ENCODE data around the gene PCNA. TPM values are rescaled to one million over a fixed set of nuclear protein-coding genes. Genes with fewer than 3 reads are reported as not detected.

PCNA gene
- total and polyA plus RNA-seq, 3 experiments from 2014 or later, result 58.4 to 662 (median 654) TPM

- CTCF ChIA-PET, result no interaction called here
- Mint-ChIP-seq H3K4me1 (peaks cover 66 to 91% (median 83%) of the 10 kb centered on the region in 3 donors), H3K9me3 (no peaks in the 10 kb centered on the region), H3K36me3 (peaks cover 0 to 47% (median 5%) of the 10 kb centered on the region in 3 donors), H3K27ac (no peak overlapping the region), H3K4me3 (no peak overlapping the region), H3K27me3 (no peaks in the 10 kb centered on the region)
- no peaks in the 10 kb centered on the region for H3K36me3 ChIP-seq (ENCODE audit: insufficient read depth, low read length)
- H3K4me3 ChIP-seq (ENCODE audit: low read length), result no peak overlapping the region
- H3K9me3 ChIP-seq (ENCODE audit: low read length), result no peaks in the 10 kb centered on the region
- H3K4me1 ChIP-seq (ENCODE audit: insufficient read depth, low read length), result peaks cover 17% of the 10 kb centered on the region
- POLR2A ChIA-PET, result no interaction called here
- H3K27me3 ChIP-seq (ENCODE audit: insufficient read depth, low read length, poor library complexity, severe bottlenecking), result no peaks in the 10 kb centered on the region
- no peak for DNase-seq
- no peak overlapping the region for H3K27ac ChIP-seq (ENCODE audit: low read depth, low read length)
Observed at GRCh38 chr20:5148581-5148980, 28.8 kb upstream of the PCNA start.

- Histone ChIP-seq H3K4me3 (ENCODE audit: low read length) (no peak overlapping the region), H3K27ac (ENCODE audit: low read depth, low read length) (no peak overlapping the region), H3K4me1 (ENCODE audit: insufficient read depth, low read length) (peaks cover 17% of the 10 kb centered on the region), H3K9me3 (ENCODE audit: low read length) (no peaks in the 10 kb centered on the region), H3K27me3 (ENCODE audit: insufficient read depth, low read length, poor library complexity, severe bottlenecking) (no peaks in the 10 kb centered on the region), H3K36me3 (ENCODE audit: insufficient read depth, low read length) (no peaks in the 10 kb centered on the region)
- Mint-ChIP-seq H3K27ac (peak overlapping the region in 4 of 8 donors; percentile 0 to 64 (median 36)), H3K27me3 (no peaks in the 10 kb centered on the region), H3K9me3 (no peaks in the 10 kb centered on the region), H3K36me3 (peaks cover 0 to 39% (median 5%) of the 10 kb centered on the region in 3 donors), H3K4me1 (peaks cover 58 to 89% (median 69%) of the 10 kb centered on the region in 3 donors), H3K4me3 (peak overlapping the region in 1 of 7 donors; percentile 14)
- DNase-seq, result no peak
- CTCF ChIA-PET, result interaction anchor here (1.2 kb wide), 1 partner anchor 32 kb away, joined by 4 read pairs; no protein-coding TSS in a partner anchor
- POLR2A ChIA-PET, result no interaction called here
Observed at GRCh38 chr20:5146871-5147592, 27.3 kb upstream of the PCNA start.

- no peaks in the 10 kb centered on the region for H3K9me3 ChIP-seq (ENCODE audit: low read length)
- no peaks in the 10 kb centered on the region for H3K27me3 ChIP-seq (ENCODE audit: insufficient read depth, low read length, poor library complexity, severe bottlenecking)
- peaks cover 63 to 93% (median 75%) of the 10 kb centered on the region in 3 donors for H3K4me1 Mint-ChIP-seq
- no peaks in the 10 kb centered on the region for H3K36me3 ChIP-seq (ENCODE audit: insufficient read depth, low read length)
- H3K27ac ChIP-seq (ENCODE audit: low read depth, low read length), result no peak overlapping the region
- H3K36me3 Mint-ChIP-seq, result peaks cover 0 to 42% (median 5%) of the 10 kb centered on the region in 3 donors
- no peaks in the 10 kb centered on the region for H3K9me3 Mint-ChIP-seq
- DNase-seq, result no peak
- ChIA-PET CTCF (interaction anchor here (0.7 kb wide), 1 partner anchor 545 kb away, joined by 3 read pairs; no protein-coding TSS in a partner anchor), POLR2A (no interaction called here)
- peaks cover 17% of the 10 kb centered on the region for H3K4me1 ChIP-seq (ENCODE audit: insufficient read depth, low read length)
- H3K4me3 Mint-ChIP-seq, result peak overlapping the region in 3 of 7 donors; percentile 13 to 70 (median 63)
- no peaks in the 10 kb centered on the region for H3K27me3 Mint-ChIP-seq
- H3K4me3 ChIP-seq (ENCODE audit: low read length), result no peak overlapping the region
- peak overlapping the region in 4 of 8 donors; percentile 5 to 72 (median 60) for H3K27ac Mint-ChIP-seq
Observed at GRCh38 chr20:5146099-5146668, 26.4 kb upstream of the PCNA start.

GRCh38 chr20:5145365-5146098 is 25.8 kb upstream of the PCNA start:
- Mint-ChIP-seq H3K27me3 (no peaks in the 10 kb centered on the region), H3K9me3 (no peaks in the 10 kb centered on the region), H3K4me3 (no peak overlapping the region), H3K4me1 (peaks cover 62 to 94% (median 75%) of the 10 kb centered on the region in 3 donors), H3K36me3 (peaks cover 0 to 38% (median 5%) of the 10 kb centered on the region in 3 donors), H3K27ac (peak overlapping the region in 2 of 8 donors; percentile 3 to 61)
- no peak overlapping the region for H3K4me3 ChIP-seq (ENCODE audit: low read length)
- H3K27ac ChIP-seq (ENCODE audit: low read depth, low read length), result no peak overlapping the region
- peaks cover 16% of the 10 kb centered on the region for H3K4me1 ChIP-seq (ENCODE audit: insufficient read depth, low read length)
- DNase-seq, result no peak
- H3K9me3 ChIP-seq (ENCODE audit: low read length), result no peaks in the 10 kb centered on the region
- CTCF ChIA-PET, result interaction anchor here (0.7 kb wide), 1 partner anchor 546 kb away, joined by 3 read pairs; no protein-coding TSS in a partner anchor
- H3K36me3 ChIP-seq (ENCODE audit: insufficient read depth, low read length), result no peaks in the 10 kb centered on the region
- H3K27me3 ChIP-seq (ENCODE audit: insufficient read depth, low read length, poor library complexity, severe bottlenecking), result no peaks in the 10 kb centered on the region
- POLR2A ChIA-PET, result no interaction called here

- Histone ChIP-seq H3K4me3 (ENCODE audit: low read length) (no peak overlapping the region), H3K4me1 (ENCODE audit: insufficient read depth, low read length) (peaks cover 13% of the 10 kb centered on the region), H3K9me3 (ENCODE audit: low read length) (no peaks in the 10 kb centered on the region), H3K27me3 (ENCODE audit: insufficient read depth, low read length, poor library complexity, severe bottlenecking) (no peaks in the 10 kb centered on the region), H3K36me3 (ENCODE audit: insufficient read depth, low read length) (no peaks in the 10 kb centered on the region), H3K27ac (ENCODE audit: low read depth, low read length) (no peak overlapping the region)
- Mint-ChIP-seq H3K4me3 (no peak overlapping the region), H3K36me3 (peaks cover 0 to 42% (median 8%) of the 10 kb centered on the region in 3 donors), H3K27ac (no peak overlapping the region), H3K9me3 (no peaks in the 10 kb centered on the region), H3K27me3 (no peaks in the 10 kb centered on the region), H3K4me1 (peaks cover 61 to 92% (median 73%) of the 10 kb centered on the region in 3 donors)
- ChIA-PET CTCF (no interaction called here), POLR2A (no interaction called here)
- no peak for DNase-seq
Observed at GRCh38 chr20:5143851-5144250, 24.1 kb upstream of the PCNA start.

- POLR2A ChIA-PET, result no interaction called here
- Mint-ChIP-seq H3K9me3 (no peaks in the 10 kb centered on the region), H3K27ac (peak overlapping the region in 1 of 8 donors; percentile 63), H3K4me3 (no peak overlapping the region), H3K4me1 (peaks cover 49 to 76% (median 58%) of the 10 kb centered on the region in 3 donors), H3K36me3 (peaks cover 0 to 40% (median 11%) of the 10 kb centered on the region in 3 donors), H3K27me3 (no peaks in the 10 kb centered on the region)
- Histone ChIP-seq H3K27me3 (ENCODE audit: insufficient read depth, low read length, poor library complexity, severe bottlenecking) (no peaks in the 10 kb centered on the region), H3K36me3 (ENCODE audit: insufficient read depth, low read length) (no peaks in the 10 kb centered on the region), H3K4me3 (ENCODE audit: low read length) (no peak overlapping the region), H3K4me1 (ENCODE audit: insufficient read depth, low read length) (peaks cover 6% of the 10 kb centered on the region), H3K9me3 (ENCODE audit: low read length) (no peaks in the 10 kb centered on the region), H3K27ac (ENCODE audit: low read depth, low read length) (no peak overlapping the region)
- CTCF ChIA-PET, result interaction anchor here (1.2 to 1.6 kb wide), 2 partner anchors 15 to 64 kb away, joined by 3 to 7 read pairs; partner anchors contain the start of gene CDS2
- DNase-seq, result no peak
Observed at GRCh38 chr20:5141615-5142014, 21.9 kb upstream of the PCNA start.

GRCh38 chr20:5140195-5140594 is 20.4 kb upstream of the PCNA start:
- Histone ChIP-seq H3K4me3 (ENCODE audit: low read length) (no peak overlapping the region), H3K27ac (ENCODE audit: low read depth, low read length) (no peak overlapping the region), H3K9me3 (ENCODE audit: low read length) (no peaks in the 10 kb centered on the region), H3K27me3 (ENCODE audit: insufficient read depth, low read length, poor library complexity, severe bottlenecking) (no peaks in the 10 kb centered on the region), H3K36me3 (ENCODE audit: insufficient read depth, low read length) (no peaks in the 10 kb centered on the region), H3K4me1 (ENCODE audit: insufficient read depth, low read length) (peaks cover 8% of the 10 kb centered on the region)
- H3K27ac Mint-ChIP-seq, result no peak overlapping the region
- H3K36me3 Mint-ChIP-seq, result peaks cover 0 to 41% (median 9%) of the 10 kb centered on the region in 3 donors
- H3K27me3 Mint-ChIP-seq, result no peaks in the 10 kb centered on the region
- peaks cover 44 to 78% (median 53%) of the 10 kb centered on the region in 3 donors for H3K4me1 Mint-ChIP-seq
- no peaks in the 10 kb centered on the region for H3K9me3 Mint-ChIP-seq
- H3K4me3 Mint-ChIP-seq, result no peak overlapping the region
- DNase-seq, result no peak
- POLR2A ChIA-PET, result no interaction called here
- CTCF ChIA-PET, result interaction anchor here (1.6 kb wide), 1 partner anchor 13 kb away, joined by 7 read pairs; the partner anchor contains the start of gene CDS2
